GM18519 (cell line): ENCODE data around the gene NFX1.

Experiments used
- ATAC-seq: cut with Tn5 transposase; IDR thresholded peaks from one replicate; pipeline ENCODE4 v1.9.1; 2021; ENCODE audit warnings: mild to moderate bottlenecking, moderate library complexity; ENCODE audit not compliant: unreplicated experiment, low FRiP score

NFX1 gene

DNA sequence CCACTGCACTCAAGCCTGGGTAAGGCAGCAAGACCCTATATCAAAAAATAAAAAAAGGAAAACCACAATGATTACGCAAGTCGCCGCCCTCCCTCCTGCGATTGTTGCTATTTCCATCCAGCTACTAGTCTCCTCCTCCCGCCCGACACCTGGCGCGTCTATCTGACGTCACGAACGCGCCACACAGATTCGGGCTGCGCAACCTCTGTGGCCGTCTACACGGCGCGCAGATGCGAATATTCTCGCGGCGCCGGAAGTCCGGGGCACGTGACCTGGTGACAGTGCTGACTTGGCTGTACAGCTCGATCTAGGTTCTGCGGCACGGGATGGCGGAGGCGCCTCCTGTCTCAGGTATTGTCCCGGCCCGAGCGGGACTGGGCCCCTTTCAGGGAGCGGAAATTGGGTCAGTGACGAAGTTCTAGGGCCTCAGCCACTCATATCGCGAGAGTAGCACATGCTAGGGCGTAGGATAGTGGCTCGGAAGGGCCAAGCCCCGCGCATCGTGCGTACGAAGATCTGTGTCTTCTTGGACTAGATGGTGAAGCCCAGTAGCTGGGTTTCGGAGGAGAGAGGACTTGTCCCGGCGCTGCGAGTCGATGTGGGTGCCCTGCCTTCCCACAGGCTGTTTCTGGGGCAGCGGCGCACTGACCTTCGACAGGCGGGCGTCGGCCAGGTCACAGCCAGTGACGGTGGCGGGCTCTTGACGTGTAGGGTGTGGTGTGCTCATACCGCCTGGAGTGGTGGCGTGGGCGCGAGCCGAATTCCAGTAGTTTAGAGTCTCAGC lies at the start of gene NFX1:
Gene NFX1 (plus strand): TSS at position 270 of the 784 bp plus-strand sequence. CDS start 57 bp downstream, at position 327.
- peak; percentile 85 for ATAC-seq

DNA sequence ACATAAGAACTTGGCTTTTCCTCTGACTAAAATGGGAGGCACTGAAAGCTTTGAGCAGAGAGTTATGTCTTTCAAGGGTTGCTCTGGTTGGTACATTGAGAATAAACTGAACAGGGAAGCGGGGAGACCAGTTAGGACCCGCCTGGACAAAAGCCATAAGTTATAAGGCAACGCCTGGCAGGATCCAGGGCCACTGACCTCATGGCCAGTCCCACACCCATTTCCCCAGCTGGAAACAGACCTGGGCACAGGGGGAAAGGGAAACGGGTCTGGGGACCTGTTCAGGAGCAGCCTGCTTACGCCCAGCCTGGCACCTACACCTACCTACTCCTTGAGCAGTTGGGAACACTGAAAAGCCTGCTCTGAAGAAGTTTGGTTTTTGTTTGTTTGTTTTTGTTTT lies 49.0 kb upstream of the NFX1 start:
- ATAC-seq = no peak

DNA sequence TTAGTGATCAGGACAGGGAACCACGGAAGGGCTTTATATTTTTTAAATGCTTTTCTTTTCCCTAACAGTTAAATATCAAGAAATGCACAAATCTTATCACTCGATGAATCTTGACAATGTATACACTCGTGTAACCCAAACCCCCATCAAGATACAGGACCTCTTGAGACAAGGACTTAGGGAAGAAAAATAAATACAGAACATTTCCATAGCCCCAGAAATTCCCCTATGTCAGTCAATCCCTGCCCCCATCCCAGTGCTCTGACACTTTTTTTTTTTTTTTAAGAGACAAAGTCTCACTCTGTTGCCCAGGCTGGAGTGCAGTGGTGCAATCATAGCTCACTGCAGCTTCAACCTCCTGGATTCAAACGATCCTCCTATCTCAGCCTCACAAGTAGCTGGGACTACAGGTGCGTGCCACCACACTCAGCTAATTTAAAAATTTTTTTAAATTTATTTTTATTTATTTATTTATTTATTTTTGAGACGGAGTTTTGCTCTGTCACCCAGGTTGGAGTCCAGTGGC lies 47.6 kb upstream of the NFX1 start:
- no peak for ATAC-seq

DNA sequence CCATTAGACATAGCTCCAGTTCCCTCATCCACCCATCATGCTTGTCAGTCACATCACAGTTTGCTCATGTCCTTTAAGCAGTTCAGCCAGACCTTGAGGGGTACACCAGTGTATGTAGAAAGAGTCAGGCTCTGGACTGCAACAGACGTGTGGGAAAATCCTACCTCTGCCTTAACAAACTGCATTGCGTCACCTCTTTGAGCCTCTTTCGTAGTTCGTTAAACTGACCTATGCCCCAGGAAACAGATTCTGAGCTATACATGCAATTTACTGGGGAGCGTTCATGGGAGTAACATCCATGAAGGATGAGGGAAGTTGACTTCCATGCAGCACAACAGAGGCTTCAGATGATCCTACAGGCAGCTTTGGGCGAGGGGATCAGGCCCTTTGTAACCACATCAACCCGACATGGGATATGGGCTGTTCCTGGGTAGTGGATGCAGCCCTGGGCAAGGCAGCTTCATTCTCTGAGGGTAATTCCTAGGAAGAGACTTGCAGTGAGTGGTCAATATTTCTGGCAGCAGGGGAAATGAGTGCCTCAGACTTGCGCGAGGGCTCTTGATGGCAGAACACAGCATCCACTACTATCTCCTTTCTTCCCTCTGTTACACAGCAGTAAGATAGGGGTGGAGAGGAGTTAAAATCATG lies 46.1 kb upstream of the NFX1 start:
- no peak for ATAC-seq

DNA sequence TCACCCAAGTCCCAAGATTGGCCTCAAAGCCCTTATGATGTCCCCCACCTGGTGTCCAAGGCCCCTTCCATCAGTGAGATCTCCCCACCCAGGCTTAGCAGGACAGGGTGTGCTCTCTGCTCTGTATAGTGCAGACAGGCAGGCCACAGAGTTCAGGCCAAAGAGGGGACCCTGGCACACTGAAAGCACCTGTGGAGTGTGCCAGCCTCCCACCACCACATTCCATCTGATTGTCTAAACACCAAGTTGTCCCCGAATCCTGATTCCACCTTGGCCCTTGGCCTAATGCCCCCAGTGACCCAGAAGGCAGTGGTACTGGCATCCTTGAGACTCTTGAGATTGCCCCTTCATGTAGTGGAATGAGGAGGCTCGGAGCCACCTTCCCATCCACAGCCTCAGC lies 45.0 kb upstream of the NFX1 start:
- ATAC-seq = no peak

DNA sequence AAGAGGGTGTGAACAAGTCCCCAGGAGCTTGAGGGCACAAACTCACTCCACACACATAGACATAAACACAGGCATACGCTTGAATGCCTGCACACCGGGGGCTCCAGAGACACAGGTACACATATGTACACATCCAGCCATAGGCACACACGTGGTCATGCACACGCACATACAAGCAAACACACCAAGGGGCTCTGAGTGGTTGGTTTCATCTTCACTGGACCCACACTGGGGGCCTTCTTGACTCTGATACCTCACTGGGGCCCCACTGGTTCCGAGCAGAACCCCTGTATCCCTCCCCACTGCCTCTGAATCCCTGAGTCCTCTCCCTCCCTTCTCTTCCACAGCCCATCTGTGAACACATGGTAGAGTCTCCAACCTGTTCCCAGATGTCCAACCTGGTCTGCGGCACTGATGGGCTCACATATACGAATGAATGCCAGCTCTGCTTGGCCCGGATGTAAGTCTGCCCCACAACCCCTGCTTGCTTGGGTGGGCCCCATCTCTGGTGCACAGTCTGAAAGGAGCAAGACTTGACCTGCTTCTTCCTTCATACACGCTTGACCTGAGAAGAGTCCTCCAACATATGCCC lies 44.0 kb upstream of the NFX1 start:
- no peak for ATAC-seq

DNA sequence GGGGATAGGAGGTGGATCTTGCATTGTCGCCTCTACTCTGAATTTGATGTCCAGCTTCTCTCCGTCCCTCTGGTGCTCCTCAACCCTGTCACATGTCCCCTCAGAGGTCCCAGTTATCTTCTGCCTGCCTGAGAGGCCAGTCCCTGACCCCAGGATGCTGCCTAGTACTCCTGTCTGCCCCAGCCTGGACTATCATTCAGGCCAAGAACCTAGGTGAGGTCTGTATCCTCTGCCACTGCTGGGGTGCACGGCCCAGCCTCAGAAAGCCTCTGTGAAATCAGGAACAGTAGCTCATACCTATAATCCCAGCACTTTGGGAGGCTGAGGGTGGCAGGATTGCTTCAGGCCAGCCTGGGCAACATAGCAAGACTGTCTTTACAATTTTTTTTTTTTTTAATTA lies 41.7 kb upstream of the NFX1 start:
- no peak for ATAC-seq

DNA sequence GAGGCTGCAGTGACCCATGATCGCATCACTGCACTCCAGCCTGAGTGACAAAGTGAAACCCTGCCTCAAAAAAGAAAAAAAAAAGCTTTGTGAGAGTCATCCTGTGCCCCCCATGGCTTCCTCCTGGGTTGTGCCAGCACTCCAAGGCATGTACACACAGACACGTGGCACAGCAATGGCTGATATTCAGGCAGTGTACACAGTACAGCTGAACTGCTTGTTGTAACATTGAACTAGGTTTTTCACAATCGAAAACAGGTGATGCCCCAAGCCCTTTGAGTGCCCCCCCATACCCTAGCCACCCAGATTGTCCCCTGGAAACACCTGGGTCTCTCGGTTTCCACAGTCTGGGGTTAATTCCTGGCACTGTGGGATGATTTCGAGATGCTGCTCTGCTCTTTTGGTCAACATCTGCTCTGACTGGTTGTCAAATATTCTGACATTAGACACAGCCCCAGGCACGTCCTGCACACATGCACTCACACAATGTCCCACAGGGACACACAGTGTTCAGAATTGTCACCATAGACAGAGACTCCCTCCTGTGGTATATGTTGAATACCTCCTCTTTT lies 41.1 kb upstream of the NFX1 start:
- no peak for ATAC-seq

DNA sequence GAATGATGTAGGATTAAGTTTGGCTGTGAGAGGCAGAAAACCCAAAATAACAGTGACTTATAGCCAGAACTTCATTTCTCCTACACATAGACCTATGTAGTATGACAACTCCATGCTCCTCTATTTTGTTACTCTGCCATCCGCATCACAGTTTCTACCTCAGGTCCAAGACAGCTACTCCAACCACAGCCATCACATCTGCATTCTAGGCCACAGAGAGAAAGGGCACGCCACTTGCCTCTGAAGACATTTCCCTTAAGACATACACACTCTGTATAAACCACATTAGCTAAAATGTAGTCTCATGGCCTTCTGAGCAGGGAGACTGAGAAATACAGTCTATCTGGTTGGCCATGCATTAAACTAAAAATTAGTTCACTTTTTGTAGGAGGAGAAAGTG lies 40.3 kb upstream of the NFX1 start:
- no peak for ATAC-seq

DNA sequence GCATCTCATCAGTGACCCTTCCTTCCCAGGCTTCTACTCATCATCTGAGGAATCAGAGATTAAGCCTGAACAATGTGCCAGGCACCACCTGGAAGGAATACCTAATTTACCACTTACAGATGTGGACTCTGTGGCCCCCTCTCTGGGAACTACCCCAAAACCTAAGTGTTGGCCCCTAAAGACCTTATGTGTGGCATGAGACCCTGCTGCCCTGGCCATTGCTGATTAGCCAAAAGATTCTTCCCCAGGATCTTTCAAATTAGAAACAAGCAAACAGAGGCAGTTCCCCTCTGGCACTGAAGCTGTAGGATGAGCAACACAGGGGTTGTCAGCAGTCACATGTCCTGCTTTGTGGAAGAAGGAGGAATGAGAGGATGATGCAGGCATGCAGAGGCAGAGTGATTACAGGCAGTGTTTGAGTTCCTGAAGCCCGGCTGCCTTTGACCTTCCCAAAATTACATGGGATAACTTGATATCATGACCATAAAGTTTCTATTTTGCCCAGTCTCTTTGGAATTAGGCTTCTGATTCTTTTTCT lies 39.8 kb upstream of the NFX1 start:
- ATAC-seq = no peak

DNA sequence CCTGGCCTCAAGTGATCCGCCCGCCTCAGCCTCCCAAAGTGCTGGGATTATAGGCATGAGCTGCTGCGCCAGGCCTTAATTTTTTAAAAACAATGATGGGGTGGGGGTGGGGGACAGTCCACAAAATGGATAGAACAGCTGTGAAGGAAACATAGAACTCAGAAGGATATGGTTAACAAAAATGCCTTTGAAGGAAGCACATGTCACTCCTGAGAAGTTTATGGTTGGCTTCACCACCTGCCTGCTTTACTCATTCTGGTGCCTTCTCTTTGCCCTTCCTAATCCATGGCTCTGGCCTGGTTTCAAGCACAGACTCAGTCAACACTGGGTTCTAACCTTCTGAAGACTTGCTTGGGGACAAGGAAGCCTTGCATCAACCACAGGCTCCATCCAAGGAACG lies 36.1 kb upstream of the NFX1 start:
- ATAC-seq = no peak

DNA sequence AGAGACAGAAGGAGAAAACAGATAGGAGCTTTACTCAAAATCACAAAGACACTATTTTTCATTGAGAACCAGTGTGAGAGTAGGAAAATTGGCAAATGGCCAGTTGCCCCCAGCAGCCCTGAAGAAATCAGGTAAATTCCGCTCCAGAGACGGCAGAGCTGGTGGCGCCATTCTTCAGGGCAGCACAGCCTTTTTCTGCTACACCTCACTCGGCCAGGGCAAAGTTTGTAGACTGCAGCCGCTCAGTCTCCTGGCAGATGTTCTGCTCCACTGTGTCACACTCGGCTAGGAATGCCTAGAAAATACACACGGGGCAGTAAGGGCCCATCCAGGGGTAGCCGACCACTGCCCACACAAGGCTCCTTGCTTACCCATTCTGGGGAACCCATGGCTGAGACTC lies 35.3 kb upstream of the NFX1 start:
- no peak for ATAC-seq

DNA sequence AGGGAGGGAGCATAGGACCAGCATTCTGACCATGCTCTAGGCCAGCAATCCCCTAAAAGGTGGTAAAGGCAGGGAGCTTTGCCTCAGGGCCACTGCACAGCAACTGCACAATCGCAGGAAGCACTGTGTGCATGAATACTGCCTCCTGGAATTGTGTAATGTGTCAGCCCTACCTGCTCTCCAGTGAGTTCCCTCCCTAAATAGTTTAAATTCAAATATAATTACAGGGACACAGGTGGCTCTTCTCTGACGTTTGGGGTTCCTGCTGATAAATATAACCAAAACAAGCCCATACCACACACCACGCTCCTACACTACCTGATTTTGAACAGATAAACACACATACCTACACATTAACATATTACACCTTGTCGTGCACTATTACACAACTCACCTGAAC lies 34.8 kb upstream of the NFX1 start:
- no peak for ATAC-seq

DNA sequence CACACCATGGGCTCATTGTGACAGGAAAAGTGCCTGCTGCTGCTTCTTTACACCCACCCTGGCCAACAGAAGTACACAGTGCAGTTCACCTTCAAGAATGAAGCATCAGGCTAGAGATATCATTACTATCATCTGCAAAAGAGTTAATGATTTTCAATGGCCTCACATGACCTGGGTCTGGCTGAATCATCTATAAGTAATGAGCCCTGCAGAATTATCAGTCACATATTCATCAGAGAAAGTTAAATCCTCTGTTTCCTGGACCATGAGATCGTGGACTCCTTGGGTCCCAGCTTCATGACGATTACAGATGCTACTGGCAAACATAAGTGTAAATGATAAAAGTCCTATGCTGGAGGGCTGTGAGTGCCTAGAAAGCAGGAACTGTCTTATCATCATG lies 34.1 kb upstream of the NFX1 start:
- ATAC-seq = no peak

DNA sequence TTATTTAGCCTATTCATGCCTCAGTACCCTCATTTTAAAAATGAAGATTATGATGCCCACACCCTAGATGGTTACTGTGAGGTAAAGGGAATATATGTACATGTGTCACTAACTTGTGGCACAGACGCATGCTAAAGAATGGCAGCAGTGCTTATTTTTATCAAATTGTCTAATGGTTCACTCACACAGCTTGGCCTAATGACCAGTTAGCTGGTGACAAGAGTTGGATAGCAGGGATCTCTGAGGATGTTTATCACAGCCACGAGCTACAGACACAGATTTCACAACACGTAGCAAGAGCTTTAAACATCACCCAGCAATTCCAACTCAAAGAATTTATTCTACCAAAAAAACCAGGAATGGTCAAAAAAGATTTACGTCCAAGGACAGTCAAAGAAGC lies 33.0 kb upstream of the NFX1 start:
- ATAC-seq = no peak

DNA sequence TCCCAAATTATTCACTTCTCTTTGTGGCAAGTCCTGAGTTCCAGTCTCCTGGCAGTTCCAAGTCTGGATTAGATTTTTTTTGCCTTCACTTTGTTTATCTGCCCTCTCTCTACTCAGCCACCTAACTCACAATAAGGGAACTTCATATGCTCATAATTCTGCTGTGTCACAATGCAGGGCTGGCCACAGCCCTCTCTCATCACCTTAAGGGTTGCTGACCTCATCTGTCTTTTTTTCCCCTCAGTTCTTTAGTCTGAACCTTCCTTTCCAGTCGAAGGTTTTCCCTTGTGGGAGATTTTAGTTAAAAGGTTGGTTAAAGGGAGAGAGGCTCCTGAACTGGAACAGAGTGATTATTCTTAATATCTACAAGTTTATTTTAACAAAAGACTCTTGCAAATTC lies 29.9 kb upstream of the NFX1 start:
- no peak for ATAC-seq

DNA sequence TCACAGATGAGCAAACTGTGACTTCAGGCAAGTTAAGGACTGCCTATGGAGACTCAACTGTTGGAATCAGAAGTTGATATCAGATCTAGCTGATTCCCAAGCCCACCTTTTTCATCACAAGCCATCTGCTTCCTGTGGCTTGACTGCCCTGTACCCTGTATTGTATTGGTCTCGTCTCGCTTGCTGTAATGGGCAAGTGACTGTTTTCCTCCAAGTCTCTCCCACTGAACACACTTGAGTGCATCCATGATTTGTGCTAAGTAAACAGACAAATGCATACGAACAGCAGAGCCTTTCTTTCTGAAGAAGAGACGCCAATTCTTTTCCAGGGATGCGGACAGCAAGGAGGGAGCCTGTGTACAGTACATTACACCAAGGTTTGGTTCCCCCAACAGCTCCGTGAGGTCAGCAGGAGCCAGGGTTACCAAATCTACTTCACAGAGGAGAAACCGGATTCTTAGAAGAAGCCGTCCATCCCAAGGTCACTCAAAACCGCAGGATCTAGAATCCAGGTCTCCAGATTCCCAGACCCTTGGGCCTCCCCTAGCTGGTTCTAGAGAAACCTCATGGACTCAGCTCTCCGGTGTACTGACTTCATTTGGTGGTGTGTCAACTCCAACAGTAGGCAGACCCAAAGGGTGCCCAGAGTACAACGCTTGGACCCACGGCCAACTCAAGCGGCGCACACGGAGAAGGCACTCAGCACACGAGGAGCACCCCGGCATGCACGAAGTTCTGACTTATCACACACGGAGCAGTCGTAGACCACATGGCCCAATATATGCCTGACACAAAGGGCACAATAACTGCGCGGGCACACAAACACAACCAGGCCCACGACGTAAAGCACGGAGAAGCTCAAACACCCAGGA lies 26.9 kb upstream of the NFX1 start:
- ATAC-seq = no peak

DNA sequence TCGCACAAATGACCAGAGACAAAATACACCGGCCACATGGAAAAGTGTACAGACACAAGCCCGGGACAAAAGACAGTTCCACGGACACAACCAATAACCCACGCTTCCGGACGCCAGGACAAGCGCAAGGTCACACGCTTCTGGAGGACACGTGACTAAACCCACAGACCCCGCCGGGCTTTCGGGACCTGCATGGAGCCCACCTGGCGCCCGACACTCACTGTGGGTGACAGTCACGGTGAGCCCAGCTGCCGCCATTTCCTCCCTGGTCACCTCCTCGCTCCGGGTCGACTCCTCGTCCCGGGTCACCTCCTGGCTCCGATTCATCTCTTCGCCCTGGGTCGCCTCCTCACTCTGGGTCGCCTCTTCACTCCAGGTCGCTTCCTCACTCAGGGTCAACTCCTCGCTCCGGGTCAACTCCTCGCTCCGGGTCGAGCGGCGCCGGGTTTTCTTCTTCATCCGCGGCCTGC lies 26.3 kb upstream of the NFX1 start:
- ATAC-seq = no peak

DNA sequence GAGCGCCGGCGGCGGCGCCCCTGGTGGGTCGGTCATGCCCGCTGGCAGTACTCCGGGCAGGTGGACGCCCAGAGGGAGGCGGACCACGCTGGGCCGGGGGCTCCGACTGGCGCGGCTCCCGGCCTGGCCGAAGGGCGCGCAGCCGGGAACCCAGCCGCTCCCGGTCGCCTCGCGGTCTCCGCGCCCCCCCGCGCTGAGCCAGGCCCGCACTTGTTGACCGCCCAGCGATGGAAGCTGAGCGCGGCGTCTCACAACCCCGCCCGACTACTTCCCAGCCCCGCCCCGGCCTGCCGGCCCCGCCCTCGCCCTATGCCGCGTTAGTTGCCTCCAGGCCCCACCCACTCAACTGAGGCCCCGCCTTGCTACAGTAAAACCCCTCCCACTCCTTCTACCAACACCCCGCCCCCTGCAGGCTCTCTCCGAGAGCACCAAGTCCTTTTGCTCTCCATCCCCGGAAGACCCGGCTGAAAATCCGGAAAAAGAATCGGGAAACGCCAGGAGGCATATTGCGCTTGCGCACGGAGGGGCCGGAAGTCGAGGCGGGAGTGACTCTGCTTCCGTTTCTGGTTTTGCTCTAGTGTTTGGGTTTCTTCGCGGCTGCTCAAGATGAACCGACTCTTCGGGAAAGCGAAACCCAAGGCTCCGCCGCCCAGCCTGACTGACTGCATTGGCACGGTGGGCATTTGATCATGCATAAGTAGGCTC lies 25.7 kb upstream of the NFX1 start, which contains the start of the genes BAG1 and CHMP5:
Gene BAG1 (minus strand): TSS at position 236 of the 705 bp plus-strand sequence.
Gene CHMP5 (plus strand): TSS at position 577 of the 705 bp plus-strand sequence. CDS start 30 bp downstream, at position 607.
- ATAC-seq = peak; percentile 70
